AG09309 (cell line): ENCODE results near the gene DDX19B.
"Not testable (repeated sequence)": the region's sequence is repeated elsewhere in the genome, so short reads cannot be mapped to it uniquely, and the experiment has no call there.

Source experiments
- DNase-seq: peaks from one replicate; pipeline ENCODE4 v3.0.0-alpha.2; 2010; ENCODE audit warnings: low read depth
- H3K4me3 ChIP-seq: 2 replicates; pipeline ENCODE4 v1.5.1; 2011; ENCODE audit warnings: mild to moderate bottlenecking, low read depth, low read length, moderate library complexity; ENCODE audit not compliant: control insufficient read depth
- TF ChIP-seq, protein P1 (sequence below): IDR thresholded peaks from 2 replicates; pipeline ENCODE4 v1.5.1; 2011; ENCODE audit warnings: mild to moderate bottlenecking, low read depth, low read length, inconsistent platforms; ENCODE audit not compliant: insufficient read depth, control insufficient read depth; ENCODE audit errors: missing control alignments

The DDX19B gene

DNA sequence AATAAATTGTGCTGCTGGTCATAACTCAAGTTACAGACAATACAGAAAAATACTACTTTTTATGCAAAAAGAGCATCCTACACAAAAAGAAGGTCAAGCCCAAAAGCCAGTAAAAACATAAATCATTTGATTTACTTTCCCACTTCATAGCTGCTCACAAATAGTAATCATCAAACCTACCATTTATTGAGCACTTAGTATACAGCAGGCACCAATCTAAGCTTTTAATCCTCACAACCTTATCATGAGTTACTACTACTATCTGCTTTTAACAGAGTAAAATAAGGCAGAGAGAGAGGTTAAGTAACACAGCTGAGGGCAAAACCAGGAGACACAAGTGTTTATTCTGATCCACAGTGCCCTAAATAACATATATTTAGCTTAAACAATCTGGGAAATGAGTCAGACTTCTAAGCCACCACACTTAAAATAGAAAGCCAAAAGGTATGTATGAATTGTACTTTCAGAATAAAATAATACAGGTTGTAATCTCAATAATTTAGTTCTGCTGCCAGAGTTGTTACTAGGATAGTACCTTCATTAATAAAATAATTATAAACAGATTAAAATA, 8.0 kb upstream of the DDX19B start:
- DNase-seq = no peak
- no peak overlapping the region for H3K4me3 ChIP-seq
- TF ChIP-seq, protein P1, sequence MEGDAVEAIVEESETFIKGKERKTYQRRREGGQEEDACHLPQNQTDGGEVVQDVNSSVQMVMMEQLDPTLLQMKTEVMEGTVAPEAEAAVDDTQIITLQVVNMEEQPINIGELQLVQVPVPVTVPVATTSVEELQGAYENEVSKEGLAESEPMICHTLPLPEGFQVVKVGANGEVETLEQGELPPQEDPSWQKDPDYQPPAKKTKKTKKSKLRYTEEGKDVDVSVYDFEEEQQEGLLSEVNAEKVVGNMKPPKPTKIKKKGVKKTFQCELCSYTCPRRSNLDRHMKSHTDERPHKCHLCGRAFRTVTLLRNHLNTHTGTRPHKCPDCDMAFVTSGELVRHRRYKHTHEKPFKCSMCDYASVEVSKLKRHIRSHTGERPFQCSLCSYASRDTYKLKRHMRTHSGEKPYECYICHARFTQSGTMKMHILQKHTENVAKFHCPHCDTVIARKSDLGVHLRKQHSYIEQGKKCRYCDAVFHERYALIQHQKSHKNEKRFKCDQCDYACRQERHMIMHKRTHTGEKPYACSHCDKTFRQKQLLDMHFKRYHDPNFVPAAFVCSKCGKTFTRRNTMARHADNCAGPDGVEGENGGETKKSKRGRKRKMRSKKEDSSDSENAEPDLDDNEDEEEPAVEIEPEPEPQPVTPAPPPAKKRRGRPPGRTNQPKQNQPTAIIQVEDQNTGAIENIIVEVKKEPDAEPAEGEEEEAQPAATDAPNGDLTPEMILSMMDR = no peak

DNA sequence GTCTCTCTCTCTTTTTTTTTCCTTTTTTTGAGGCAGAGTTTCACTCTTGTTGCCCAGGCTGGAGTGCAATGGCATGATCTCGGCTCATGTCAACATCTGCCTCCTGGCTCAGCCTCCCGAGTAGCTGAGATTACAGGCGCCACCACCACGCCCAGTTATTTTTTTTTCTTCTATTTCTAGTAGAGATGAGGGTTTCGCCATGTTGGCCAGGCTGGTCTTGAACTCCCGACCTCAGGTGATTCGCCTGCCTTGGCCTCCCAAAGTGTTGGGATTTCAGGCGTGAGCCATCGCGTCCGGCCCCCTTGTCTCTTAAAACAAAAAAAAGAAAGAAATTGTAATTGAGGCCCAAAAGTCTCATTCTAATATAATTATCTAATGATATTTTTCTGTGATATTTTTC, 6.8 kb upstream of the DDX19B start:
- not testable (repeated sequence) for DNase-seq, H3K4me3 ChIP-seq

DNA sequence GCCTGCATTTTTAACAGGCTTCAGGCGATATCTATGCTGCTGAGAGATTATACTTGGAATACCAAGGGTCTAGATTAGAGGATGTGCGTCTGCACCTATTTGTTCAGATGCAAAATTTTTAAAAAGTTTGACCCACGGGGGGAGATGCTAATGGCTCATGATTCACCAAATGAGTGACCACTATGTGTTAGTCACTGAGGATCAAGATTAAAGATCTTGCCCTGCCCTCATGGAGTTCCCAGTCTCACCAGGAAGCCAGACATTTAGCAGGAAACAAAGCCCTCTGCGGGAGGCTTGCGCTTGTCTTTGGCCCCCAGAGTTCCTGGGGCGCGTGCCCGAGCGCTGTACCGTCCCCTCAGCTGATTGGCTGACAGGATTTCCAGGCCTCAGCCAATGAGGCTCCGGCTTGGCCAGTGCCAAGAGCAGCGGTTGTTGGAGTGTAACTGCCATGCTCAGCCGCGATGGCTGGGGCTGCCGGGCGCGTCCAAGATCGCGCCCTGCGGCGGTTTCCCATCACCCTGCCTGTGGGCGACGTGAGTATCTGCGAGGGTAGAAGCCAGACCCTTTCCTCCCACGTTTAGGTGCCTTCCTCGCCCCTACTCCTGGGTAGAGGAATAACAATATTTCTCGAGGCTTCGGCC, 4.5 kb upstream of the DDX19B start:
- DNase-seq = no peak

DNA sequence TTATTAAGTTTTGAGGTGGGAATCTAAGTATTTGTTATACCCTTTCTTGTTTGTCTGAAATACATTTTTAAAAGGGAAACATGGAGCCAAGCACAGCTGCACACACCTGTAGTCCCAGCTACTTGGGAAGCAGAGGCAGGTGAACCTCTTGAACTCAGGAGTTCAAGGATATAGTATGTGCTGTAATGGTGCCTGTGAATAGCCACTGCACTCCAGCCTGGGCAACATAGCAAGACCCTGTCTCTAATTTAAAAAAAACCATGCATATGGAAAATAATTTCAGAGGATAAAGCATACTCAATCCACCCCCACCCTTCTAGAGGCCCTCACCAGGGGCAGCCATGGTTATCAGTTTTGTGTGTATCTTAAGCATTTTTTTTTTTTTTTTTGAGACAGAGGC, 3.4 kb upstream of the DDX19B start:
- TF ChIP-seq, protein P1 = no peak
- no peak overlapping the region for H3K4me3 ChIP-seq
- DNase-seq = no peak

More for the DNA sequence above, 4.5 kb upstream of the DDX19B start:
- TF ChIP-seq, protein P1 = no peak
- H3K4me3 ChIP-seq = no peak overlapping the region

DNA sequence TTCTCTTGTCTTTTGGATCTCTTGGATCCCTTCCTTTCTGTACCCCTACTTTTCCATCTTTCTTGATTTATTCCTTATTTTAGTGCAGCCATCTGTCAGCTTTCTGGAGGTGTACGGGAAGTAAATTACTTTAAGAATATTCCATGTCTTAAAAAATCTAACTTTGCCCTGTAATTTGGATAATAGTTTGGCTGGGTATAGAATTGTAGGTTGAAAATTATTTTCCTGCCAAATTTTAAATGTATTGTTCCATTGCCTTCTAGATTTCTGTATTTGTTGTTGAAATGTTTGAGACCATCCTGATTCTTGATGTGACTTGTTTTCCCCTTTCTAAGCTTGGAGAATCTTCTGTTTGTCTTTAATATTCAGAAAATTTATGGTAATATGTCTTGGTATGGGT, 2.1 kb downstream of the DDX19B start:
- H3K4me3 ChIP-seq = no peak overlapping the region
- TF ChIP-seq, protein P1 = no peak
- no peak for DNase-seq

DNA sequence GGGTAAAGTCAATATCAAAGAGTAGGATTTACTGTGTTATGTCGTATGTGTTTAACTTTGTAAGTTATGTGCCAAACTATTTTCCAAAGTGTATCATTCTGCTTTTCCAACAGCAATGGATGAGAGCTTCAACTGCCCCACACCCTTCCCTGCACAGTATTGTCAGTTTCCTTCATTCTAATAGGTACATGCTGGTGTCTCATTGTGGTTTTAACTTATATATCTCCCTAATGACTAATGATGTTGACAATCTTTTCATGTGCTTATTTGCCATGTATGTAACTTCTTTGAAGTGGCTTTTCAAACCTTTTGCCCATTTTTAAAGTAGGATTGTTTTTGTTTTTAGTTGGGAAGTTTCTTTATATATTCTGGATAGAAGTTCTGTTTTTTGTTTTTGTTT, 3.8 kb downstream of the DDX19B start:
- no peak overlapping the region for H3K4me3 ChIP-seq
- TF ChIP-seq, protein P1 = no peak
- no peak for DNase-seq

DNA sequence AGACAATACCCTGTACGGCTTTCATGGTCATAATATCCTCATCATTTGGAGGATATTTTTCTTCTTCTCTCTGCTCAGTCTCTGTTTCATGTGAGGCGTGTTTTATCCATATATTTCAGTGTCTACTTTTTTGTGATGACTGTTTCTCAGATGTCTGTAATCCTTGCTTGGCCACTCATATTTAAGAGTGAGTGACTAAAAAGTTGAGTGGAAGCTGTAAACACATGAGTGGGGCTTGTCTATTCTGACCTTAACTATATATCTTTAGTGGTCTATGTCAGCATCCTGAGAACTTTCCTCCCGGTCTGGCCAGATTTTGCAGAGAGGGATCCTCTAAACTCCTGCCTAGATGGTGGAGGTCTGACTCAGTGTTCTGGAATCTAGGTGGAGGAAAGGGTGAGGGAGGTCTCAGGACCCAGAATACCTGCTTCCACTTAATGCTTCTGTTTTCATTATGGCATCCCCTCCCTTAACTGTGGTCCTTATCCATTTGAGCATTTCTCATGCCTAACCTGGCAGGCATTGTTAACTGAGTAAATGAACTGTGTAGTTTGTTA, 6.0 kb downstream of the DDX19B start:
- no peak overlapping the region for H3K4me3 ChIP-seq
- DNase-seq = no peak
- TF ChIP-seq, protein P1 = no peak
